GM23338 (cell line): Measurements from ENCODE around the gene PLEKHG2. TPM values are rescaled to one million over a fixed set of nuclear protein-coding genes. Genes with fewer than 3 reads are reported as not detected.

Experiments
- ATAC-seq: fragments of 200-7000 bp; cut with Tn5 transposase; 3 replicates; pipeline ENCODE4 v1.9.1; 2020
- DNase-seq: peaks from one replicate; pipeline ENCODE4 v3.0.0-alpha.2; 2015; ENCODE audit warnings: low spot score
- H2AFZ ChIP-seq: fragments of 200-600 bp; sonication (generic); 2 replicates; pipeline ENCODE4 v1.8.0; 2016; ENCODE audit warnings: antibody characterized with exemption, mild to moderate bottlenecking, moderate library complexity
- H3F3A ChIP-seq: fragments of 200-600 bp; sonication (generic); replicated peaks from 2 replicates; pipeline ENCODE4 v1.8.0; 2017; ENCODE audit warnings: antibody characterized with exemption, mixed run types, low read depth
- H3K27ac ChIP-seq: fragments of 200-600 bp; sonication (generic); 2 replicates; pipeline ENCODE4 v1.6.1; 2016; ENCODE audit warnings: low read depth
- H3K27me3 ChIP-seq: fragments of 200-600 bp; sonication (generic); 2 replicates; pipeline ENCODE4 v1.8.0; 2016; ENCODE audit warnings: mild to moderate bottlenecking, mixed run types, moderate library complexity; ENCODE audit not compliant: insufficient read depth
- H3K36me3 ChIP-seq: fragments of 200-600 bp; sonication (generic); 2 replicates; pipeline ENCODE4 v1.8.0; 2016; ENCODE audit warnings: mild to moderate bottlenecking; ENCODE audit not compliant: insufficient read depth
- H3K4me1 ChIP-seq: fragments of 200-600 bp; sonication (generic); 2 replicates; pipeline ENCODE4 v1.8.0; 2016; ENCODE audit warnings: mild to moderate bottlenecking, moderate library complexity; ENCODE audit not compliant: insufficient read depth
- H3K4me2 ChIP-seq: fragments of 200-600 bp; sonication (generic); 2 replicates; pipeline ENCODE4 v1.7.1; 2017; ENCODE audit warnings: mixed run types
- H3K4me3 ChIP-seq: fragments of 200-600 bp; sonication (generic); 2 replicates; pipeline ENCODE4 v1.6.1; 2016; ENCODE audit warnings: mixed run types
- H3K79me2 ChIP-seq: fragments of 200-600 bp; sonication (generic); replicated peaks from 2 replicates; pipeline ENCODE4 v1.8.0; 2017; ENCODE audit warnings: mild to moderate bottlenecking; ENCODE audit not compliant: insufficient read depth
- H3K9me2 ChIP-seq: fragments of 200-600 bp; sonication (generic); 2 replicates; pipeline ENCODE4 v1.8.0; 2017; ENCODE audit not compliant: insufficient read depth
- H4K20me1 ChIP-seq: fragments of 200-600 bp; sonication (generic); replicated peaks from 2 replicates; pipeline ENCODE4 v1.8.0; 2017; ENCODE audit warnings: mild to moderate bottlenecking; ENCODE audit not compliant: insufficient read depth
- H3K27ac Mint-ChIP-seq: 2 replicates; pipeline ENCODE4 v1.8.0; 2020; ENCODE audit warnings: inconsistent platforms, mild to moderate bottlenecking, moderate library complexity, mixed read lengths
- H3K27me3 Mint-ChIP-seq: 3 replicates; pipeline ENCODE4 v1.8.0; 2022; ENCODE audit warnings: low read depth, mild to moderate bottlenecking, moderate library complexity, mixed read lengths, inconsistent platforms; ENCODE audit not compliant: insufficient read depth, poor library complexity
- H3K36me3 Mint-ChIP-seq: 3 replicates; pipeline ENCODE4 v1.8.0; 2021; ENCODE audit warnings: low read depth, mild to moderate bottlenecking, inconsistent platforms, moderate library complexity, mixed read lengths
- H3K4me1 Mint-ChIP-seq: 3 replicates; pipeline ENCODE4 v1.8.0; 2020; ENCODE audit warnings: mild to moderate bottlenecking, inconsistent platforms, mixed read lengths
- H3K4me3 Mint-ChIP-seq: 3 replicates; pipeline ENCODE4 v1.8.0; 2021; ENCODE audit warnings: moderate library complexity, mild to moderate bottlenecking, inconsistent platforms, mixed read lengths
- H3K9me3 Mint-ChIP-seq: 3 replicates; pipeline ENCODE4 v1.8.0; 2020; ENCODE audit warnings: moderate library complexity, mild to moderate bottlenecking, inconsistent platforms, mixed read lengths
- CREB1 ChIP-seq: fragments of 250-450 bp; sonication (Bioruptor Pico); IDR thresholded peaks from 2 replicates; pipeline ENCODE4 v1.5.0; 2020; ENCODE audit warnings: low read depth, mild to moderate bottlenecking, moderate library complexity
- EZH2 ChIP-seq: fragments of 200-600 bp; sonication (generic); IDR thresholded peaks from one replicate; pipeline ENCODE4 v1.8.0; 2017; ENCODE audit warnings: antibody characterized with exemption, mild to moderate bottlenecking, low read depth; ENCODE audit not compliant: unreplicated experiment
- NANOG ChIP-seq: IDR thresholded peaks from 2 replicates; pipeline ENCODE4 v1.6.1; 2016; ENCODE audit warnings: antibody characterized with exemption, borderline replicate concordance
- STAT1 ChIP-seq: IDR thresholded peaks from one replicate; pipeline ENCODE4 v1.6.1; 2016; ENCODE audit warnings: antibody characterized with exemption; ENCODE audit not compliant: unreplicated experiment
- ZNF114 ChIP-seq: fragments of 250-450 bp; sonication (Bioruptor Pico); IDR thresholded peaks from 2 replicates; pipeline ENCODE4 v1.5.0; 2020; ENCODE audit warnings: mild to moderate bottlenecking, moderate library complexity
- ZNF331 ChIP-seq: fragments of 250-450 bp; sonication (Bioruptor Pico); IDR thresholded peaks from 2 replicates; pipeline ENCODE4 v1.5.0; 2020; ENCODE audit warnings: low read depth, mild to moderate bottlenecking, moderate library complexity
- polyA plus RNA-seq: library from polyadenylated mRNA; unstranded; fragments of >200 nt; fragmentation: Nextera tagmentation; extraction: Ambion mirVana; gene quantifications from 2 replicates; pipeline ENCODE4 v1.2.1, GENCODE V29; 2016
- total RNA-seq: library from RNA; depleted of rRNA; stranded (reverse); fragments of >200 nt; shearing (Covaris generic); gene quantifications from 2 replicates; pipeline ENCODE4 v1.2.3, GENCODE V29; 2014
- TF ChIP-seq, protein P1 (sequence below), 2 experiments: fragments of 200-600 bp in 1 of 2; sonication (generic) in 1 of 2; conservative IDR thresholded peaks; 2 replicates each; pipeline versions ENCODE4 v1.5.1 to v1.6.1; 2016 to 2017; ENCODE audit warnings: antibody characterized with exemption in 2 of 2, low read depth in 2 of 2, mild to moderate bottlenecking in 2 of 2, moderate library complexity in 1 of 2
- TF ChIP-seq, protein P2 (sequence below): IDR thresholded peaks from 2 replicates; pipeline ENCODE4 v1.6.1; 2016; ENCODE audit warnings: antibody characterized with exemption
- TF ChIP-seq, protein P3 (sequence below): IDR thresholded peaks from one replicate; pipeline ENCODE4 v1.6.1; 2018; ENCODE audit warnings: antibody characterized with exemption; ENCODE audit not compliant: unreplicated experiment

PLEKHG2 gene
- total and polyA plus RNA-seq, 2 experiments from 2014 or later: 15.5 to 41.3 TPM

DNA sequence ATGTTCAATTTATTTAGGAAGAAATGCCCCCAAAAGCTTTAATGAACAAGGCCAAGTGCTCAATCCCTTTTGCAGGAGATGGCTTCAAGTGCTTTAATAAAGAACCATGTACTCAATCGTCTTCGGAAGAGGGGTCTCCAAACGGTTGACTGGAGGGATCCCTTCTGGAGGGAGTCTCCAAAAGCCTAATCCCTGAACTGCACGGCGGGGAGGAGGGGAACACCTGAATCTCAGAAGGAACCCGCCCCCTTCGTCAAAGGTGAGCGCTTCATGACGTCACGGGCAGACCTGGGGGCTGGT, 22.1 kb upstream of the PLEKHG2 start:
- peaks cover 16% of the 10 kb centered on the region for H4K20me1 ChIP-seq
- H3K27ac ChIP-seq: peak overlapping the region; percentile 97
- H3K36me3 Mint-ChIP-seq: peaks cover 68% of the 10 kb centered on the region
- peak overlapping the region; percentile 97 for H3K4me3 Mint-ChIP-seq
- H3K9me3 Mint-ChIP-seq: peaks cover 3% of the 10 kb centered on the region; the same call in 1 of the 3 replicates
- peak overlapping the region; percentile 88 for H3K4me2 ChIP-seq
- peaks cover 25% of the 10 kb centered on the region for H3K27me3 Mint-ChIP-seq
- H3K4me1 ChIP-seq: peaks cover 8% of the 10 kb centered on the region
- peaks cover 16% of the 10 kb centered on the region for H3K4me1 Mint-ChIP-seq
- peak overlapping the region; percentile 100 for H3K27ac Mint-ChIP-seq
- peak overlapping the region; percentile 73; the same call in 1 of the 2 replicates for H2AFZ ChIP-seq
- 0 out of 2 replicates have a peak, but pooled peaks cover 9% of the 10 kb centered on the region for H3K36me3 ChIP-seq
- H3K27me3 ChIP-seq: no peaks in the 10 kb centered on the region
- ATAC-seq: no peak
- no peaks in the 10 kb centered on the region for H3K9me2 ChIP-seq
- TF ChIP-seq ZNF114 (CRISPR knock-in tag) (no peak), NANOG (no peak), CREB1 (CRISPR knock-in tag) (peak; percentile 99), STAT1 (no peak), EZH2 (no peak), ZNF331 (0 out of 2 replicates have a peak, but pooled peaks have one; percentile 30)
- TF ChIP-seq, protein P1, sequence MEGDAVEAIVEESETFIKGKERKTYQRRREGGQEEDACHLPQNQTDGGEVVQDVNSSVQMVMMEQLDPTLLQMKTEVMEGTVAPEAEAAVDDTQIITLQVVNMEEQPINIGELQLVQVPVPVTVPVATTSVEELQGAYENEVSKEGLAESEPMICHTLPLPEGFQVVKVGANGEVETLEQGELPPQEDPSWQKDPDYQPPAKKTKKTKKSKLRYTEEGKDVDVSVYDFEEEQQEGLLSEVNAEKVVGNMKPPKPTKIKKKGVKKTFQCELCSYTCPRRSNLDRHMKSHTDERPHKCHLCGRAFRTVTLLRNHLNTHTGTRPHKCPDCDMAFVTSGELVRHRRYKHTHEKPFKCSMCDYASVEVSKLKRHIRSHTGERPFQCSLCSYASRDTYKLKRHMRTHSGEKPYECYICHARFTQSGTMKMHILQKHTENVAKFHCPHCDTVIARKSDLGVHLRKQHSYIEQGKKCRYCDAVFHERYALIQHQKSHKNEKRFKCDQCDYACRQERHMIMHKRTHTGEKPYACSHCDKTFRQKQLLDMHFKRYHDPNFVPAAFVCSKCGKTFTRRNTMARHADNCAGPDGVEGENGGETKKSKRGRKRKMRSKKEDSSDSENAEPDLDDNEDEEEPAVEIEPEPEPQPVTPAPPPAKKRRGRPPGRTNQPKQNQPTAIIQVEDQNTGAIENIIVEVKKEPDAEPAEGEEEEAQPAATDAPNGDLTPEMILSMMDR (conservative IDR thresholded peaks at IDR 0.05; ENCODE audit: low read depth in 2 of 2): no peak
- TF ChIP-seq, protein P2, sequence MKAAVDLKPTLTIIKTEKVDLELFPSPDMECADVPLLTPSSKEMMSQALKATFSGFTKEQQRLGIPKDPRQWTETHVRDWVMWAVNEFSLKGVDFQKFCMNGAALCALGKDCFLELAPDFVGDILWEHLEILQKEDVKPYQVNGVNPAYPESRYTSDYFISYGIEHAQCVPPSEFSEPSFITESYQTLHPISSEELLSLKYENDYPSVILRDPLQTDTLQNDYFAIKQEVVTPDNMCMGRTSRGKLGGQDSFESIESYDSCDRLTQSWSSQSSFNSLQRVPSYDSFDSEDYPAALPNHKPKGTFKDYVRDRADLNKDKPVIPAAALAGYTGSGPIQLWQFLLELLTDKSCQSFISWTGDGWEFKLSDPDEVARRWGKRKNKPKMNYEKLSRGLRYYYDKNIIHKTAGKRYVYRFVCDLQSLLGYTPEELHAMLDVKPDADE: no peak
- TF ChIP-seq, protein P3, sequence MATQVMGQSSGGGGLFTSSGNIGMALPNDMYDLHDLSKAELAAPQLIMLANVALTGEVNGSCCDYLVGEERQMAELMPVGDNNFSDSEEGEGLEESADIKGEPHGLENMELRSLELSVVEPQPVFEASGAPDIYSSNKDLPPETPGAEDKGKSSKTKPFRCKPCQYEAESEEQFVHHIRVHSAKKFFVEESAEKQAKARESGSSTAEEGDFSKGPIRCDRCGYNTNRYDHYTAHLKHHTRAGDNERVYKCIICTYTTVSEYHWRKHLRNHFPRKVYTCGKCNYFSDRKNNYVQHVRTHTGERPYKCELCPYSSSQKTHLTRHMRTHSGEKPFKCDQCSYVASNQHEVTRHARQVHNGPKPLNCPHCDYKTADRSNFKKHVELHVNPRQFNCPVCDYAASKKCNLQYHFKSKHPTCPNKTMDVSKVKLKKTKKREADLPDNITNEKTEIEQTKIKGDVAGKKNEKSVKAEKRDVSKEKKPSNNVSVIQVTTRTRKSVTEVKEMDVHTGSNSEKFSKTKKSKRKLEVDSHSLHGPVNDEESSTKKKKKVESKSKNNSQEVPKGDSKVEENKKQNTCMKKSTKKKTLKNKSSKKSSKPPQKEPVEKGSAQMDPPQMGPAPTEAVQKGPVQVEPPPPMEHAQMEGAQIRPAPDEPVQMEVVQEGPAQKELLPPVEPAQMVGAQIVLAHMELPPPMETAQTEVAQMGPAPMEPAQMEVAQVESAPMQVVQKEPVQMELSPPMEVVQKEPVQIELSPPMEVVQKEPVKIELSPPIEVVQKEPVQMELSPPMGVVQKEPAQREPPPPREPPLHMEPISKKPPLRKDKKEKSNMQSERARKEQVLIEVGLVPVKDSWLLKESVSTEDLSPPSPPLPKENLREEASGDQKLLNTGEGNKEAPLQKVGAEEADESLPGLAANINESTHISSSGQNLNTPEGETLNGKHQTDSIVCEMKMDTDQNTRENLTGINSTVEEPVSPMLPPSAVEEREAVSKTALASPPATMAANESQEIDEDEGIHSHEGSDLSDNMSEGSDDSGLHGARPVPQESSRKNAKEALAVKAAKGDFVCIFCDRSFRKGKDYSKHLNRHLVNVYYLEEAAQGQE: no peak
- DNase-seq: no peak
- peaks cover 13% of the 10 kb centered on the region for H3K79me2 ChIP-seq
- peaks cover 25% of the 10 kb centered on the region; the same call in 1 of the 2 replicates for H3F3A ChIP-seq
- peak overlapping the region; percentile 78 for H3K4me3 ChIP-seq
